Islet precursor cell (in vitro differentiated cells): Measurements from ENCODE around the gene CTRB2.
"Not testable (repeated sequence)": the region's sequence is repeated elsewhere in the genome, so short reads cannot be mapped to it uniquely, and the experiment has no call there.

ENCODE experiments used
- DNase-seq: peaks from one replicate; pipeline ENCODE4 v3.0.0-alpha.2; 2018

Gene CTRB2

GRCh38 chr16:75206749-75207451 lies at the start of gene CTRB2:
CTRB2 (minus strand) TSS chr16:75207161; CDS start chr16:75207141, 20 bp downstream.
- peak; percentile 65 for DNase-seq

GRCh38 chr16:75256059-75256571 lies 49.2 kb upstream of the CTRB2 start:
- DNase-seq = peak; percentile 77

GRCh38 chr16:75254359-75254837 lies 47.4 kb upstream of the CTRB2 start:
- DNase-seq = peak; percentile 99

- DNase-seq = peak; percentile 98
Measured at GRCh38 chr16:75252946-75253911, 46.3 kb upstream of the CTRB2 start.

- DNase-seq = no peak
Measured at GRCh38 chr16:75252049-75252864, 45.3 kb upstream of the CTRB2 start.

GRCh38 chr16:75251280-75252048 lies 44.5 kb upstream of the CTRB2 start, which contains the start of gene BCAR1:
BCAR1 (minus strand) TSS chr16:75251624; CDS start chr16:75251482, 142 bp downstream.
- peak; percentile 98 for DNase-seq

- no peak for DNase-seq
Measured at GRCh38 chr16:75250809-75251279, 43.9 kb upstream of the CTRB2 start.

GRCh38 chr16:75250089-75250808 lies 43.3 kb upstream of the CTRB2 start:
- DNase-seq = no peak

GRCh38 chr16:75249441-75249840 lies 42.5 kb upstream of the CTRB2 start:
- DNase-seq = no peak

- DNase-seq = no peak
Measured at GRCh38 chr16:75248536-75249380, 41.8 kb upstream of the CTRB2 start.

- DNase-seq = no peak
Measured at GRCh38 chr16:75248142-75248535, 41.2 kb upstream of the CTRB2 start.

GRCh38 chr16:75247249-75247648 lies 40.3 kb upstream of the CTRB2 start:
- DNase-seq = no peak

GRCh38 chr16:75246504-75247205 lies 39.7 kb upstream of the CTRB2 start:
- DNase-seq = no peak

- peak; percentile 100 for DNase-seq
Measured at GRCh38 chr16:75244844-75245758, 38.1 kb upstream of the CTRB2 start.

GRCh38 chr16:75244225-75244809 lies 37.4 kb upstream of the CTRB2 start:
- DNase-seq = no peak

GRCh38 chr16:75243667-75244224 lies 36.8 kb upstream of the CTRB2 start:
- DNase-seq = no peak

- DNase-seq = not testable (repeated sequence)
Measured at GRCh38 chr16:75242436-75243078, 35.6 kb upstream of the CTRB2 start.
